CD4-positive, alpha-beta memory T cell (primary cell): ENCODE measurements around the gene HDAC9. TPM values are rescaled to one million over a fixed set of nuclear protein-coding genes. Genes with fewer than 3 reads are reported as not detected.

Experiments
- CTCF ChIA-PET: fragments of 350-600 bp; sonication (Branson Sonifier 250); formaldehyde crosslinking; loops from one replicate; lab custom pipeline; 2021; ENCODE audit warnings: inconsistent platforms; ENCODE audit not compliant: partially characterized antibody; lab: Charles Lee
- POLR2A ChIA-PET: fragments of 350-600 bp; sonication (Branson Sonifier 250); formaldehyde crosslinking; loops from one replicate; lab custom pipeline; 2021; ENCODE audit not compliant: partially characterized antibody; lab: Charles Lee
- DNase-seq, 5 donors: peaks; one replicate each; pipeline versions ENCODE4 v3.0.0 to v3.0.0-alpha.2; 2020 to 2022; ENCODE audit warnings: mixed read lengths in 1 of 5
- H3K27ac ChIP-seq: one replicate; pipeline ENCODE4 v1.7.0; 2013; ENCODE audit warnings: low read depth, low read length
- H3K27me3 ChIP-seq: 2 replicates; pipeline ENCODE4 v1.7.0; 2013; ENCODE audit warnings: mild to moderate bottlenecking, low read length, moderate library complexity; ENCODE audit not compliant: insufficient read depth
- H3K36me3 ChIP-seq: 2 replicates; pipeline ENCODE4 v1.7.0; 2013; ENCODE audit warnings: mild to moderate bottlenecking, low read length, moderate library complexity; ENCODE audit not compliant: insufficient read depth
- H3K4me1 ChIP-seq: 2 replicates; pipeline ENCODE4 v1.7.0; 2013; ENCODE audit warnings: mild to moderate bottlenecking, low read length, moderate library complexity; ENCODE audit not compliant: insufficient read depth
- H3K4me3 ChIP-seq, 2 donors: one replicate each; pipeline ENCODE4 v1.7.0; 2013; ENCODE audit warnings: low read length in 2 of 2, mild to moderate bottlenecking in 1 of 2
- H3K9me3 ChIP-seq, 2 donors: one replicate each; pipeline ENCODE4 v1.7.0; 2013; ENCODE audit warnings: low read length in 2 of 2, control low read depth in 1 of 2; ENCODE audit not compliant: control insufficient read depth in 1 of 2
- H3K27ac Mint-ChIP-seq, 7 donors: one replicate each; pipeline ENCODE4 v1.8.0; 2020 to 2021; ENCODE audit warnings: mixed read lengths in 7 of 7, mild to moderate bottlenecking in 6 of 7, inconsistent platforms in 3 of 7, moderate library complexity in 3 of 7
- H3K27me3 Mint-ChIP-seq, 2 donors: one replicate each; pipeline ENCODE4 v1.8.0; 2020 to 2021; ENCODE audit warnings: mixed read lengths in 2 of 2
- H3K36me3 Mint-ChIP-seq, 2 donors: one replicate each; pipeline ENCODE4 v1.8.0; 2020 to 2021; ENCODE audit warnings: mixed read lengths in 2 of 2, inconsistent platforms in 1 of 2, mild to moderate bottlenecking in 1 of 2
- H3K4me1 Mint-ChIP-seq, 4 donors: one replicate each; pipeline ENCODE4 v1.8.0; 2020 to 2021; ENCODE audit warnings: mixed read lengths in 4 of 4, mild to moderate bottlenecking in 1 of 4
- H3K4me3 Mint-ChIP-seq, 8 donors: one replicate each; pipeline ENCODE4 v1.8.0; 2020 to 2021; ENCODE audit warnings: mixed read lengths in 8 of 8, mild to moderate bottlenecking in 7 of 8, moderate library complexity in 6 of 8, inconsistent platforms in 3 of 8
- H3K9me3 Mint-ChIP-seq, 8 donors: one replicate each; pipeline ENCODE4 v1.8.0; 2020 to 2021; ENCODE audit warnings: mixed read lengths in 8 of 8, mild to moderate bottlenecking in 5 of 8, inconsistent platforms in 3 of 8, moderate library complexity in 1 of 8
- intact Hi-C: fragments of 100-400 bp; cut with micrococcal nuclease; formaldehyde crosslinking; loops from one replicate; pipeline ENCODE4 v1.15.1; 2023
- polyA plus RNA-seq, 2 donors: library from polyadenylated mRNA; unstranded; fragments of 300-500 nt; fragmentation: Illumina TruSeq; gene quantifications; one replicate each; pipeline ENCODE4 v1.2.3, GENCODE V29; 2021
- total RNA-seq, 2 experiments: library from RNA; stranded (reverse); gene quantifications; one replicate each; pipeline ENCODE4 v1.2.3, GENCODE V29; 2021

The HDAC9 gene
- total and polyA plus RNA-seq, 4 experiments from 2014 or later, result 0.36 to 0.73 (median 0.39) TPM; not detected in 1

DNA sequence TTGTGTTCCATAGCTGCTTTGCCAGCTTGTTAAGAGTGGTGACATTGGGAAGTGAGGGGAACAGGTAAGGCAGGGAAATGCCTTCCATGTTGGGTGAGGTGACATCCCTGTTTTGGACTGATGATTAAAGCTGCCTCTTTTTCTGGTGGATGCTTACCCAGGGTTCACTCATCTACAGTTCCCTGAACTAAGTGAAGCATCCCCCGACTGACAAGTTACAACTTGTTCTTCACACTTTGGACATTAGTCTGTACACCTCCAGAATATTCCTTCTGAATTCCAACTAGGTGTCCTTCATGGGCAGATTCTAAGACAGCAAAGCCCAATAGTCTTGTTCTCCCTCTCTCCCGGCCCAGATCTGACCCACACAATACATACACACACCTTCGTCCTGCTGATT lies 63.4 kb downstream of the HDAC9 start:
- Mint-ChIP-seq H3K36me3 (no peaks in the 10 kb centered on the region), H3K27me3 (no peaks in the 10 kb centered on the region), H3K9me3 (peaks cover 0 to 3% (median 0%) of the 10 kb centered on the region in 8 donors), H3K4me1 (no peaks in the 10 kb centered on the region), H3K4me3 (no peak overlapping the region), H3K27ac (no peak overlapping the region)
- no peak for DNase-seq
- intact Hi-C loops, result no loop called here
- no peaks in the 10 kb centered on the region for H3K27me3 ChIP-seq
- H3K4me3 ChIP-seq, result no peak overlapping the region
- no peaks in the 10 kb centered on the region for H3K4me1 ChIP-seq
- no peak overlapping the region for H3K27ac ChIP-seq
- no peaks in the 10 kb centered on the region for H3K9me3 ChIP-seq
- POLR2A ChIA-PET, result no interaction called here
- CTCF ChIA-PET, result no interaction called here
- no peaks in the 10 kb centered on the region for H3K36me3 ChIP-seq

DNA sequence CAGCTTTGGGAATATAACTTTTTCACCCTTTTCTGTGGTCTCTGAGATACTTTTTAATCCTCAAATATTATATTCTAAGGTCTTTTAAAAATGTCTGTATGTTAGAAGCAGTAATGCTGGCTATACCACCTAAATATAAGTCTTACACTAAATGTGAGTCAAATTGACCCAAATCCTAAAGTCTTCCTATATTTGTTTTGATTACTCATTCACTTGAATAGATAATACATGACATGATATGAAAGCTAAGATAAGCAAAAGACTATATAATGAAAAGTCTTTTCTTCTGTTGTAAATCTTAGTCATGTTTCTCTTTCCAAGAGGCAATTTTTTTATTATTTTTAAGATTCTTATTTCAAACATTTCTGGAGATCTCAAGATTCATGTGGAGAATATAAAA lies 64.2 kb downstream of the HDAC9 start:
- CTCF ChIA-PET, result no interaction called here
- H3K27ac ChIP-seq, result no peak overlapping the region
- no peak overlapping the region for H3K4me3 Mint-ChIP-seq
- H3K4me3 ChIP-seq, result no peak overlapping the region
- no peaks in the 10 kb centered on the region for H3K36me3 Mint-ChIP-seq
- H3K27me3 ChIP-seq, result no peaks in the 10 kb centered on the region
- H3K27me3 Mint-ChIP-seq, result no peaks in the 10 kb centered on the region
- POLR2A ChIA-PET, result no interaction called here
- no peaks in the 10 kb centered on the region for H3K9me3 ChIP-seq
- intact Hi-C loops, result no loop called here
- H3K4me1 ChIP-seq, result no peaks in the 10 kb centered on the region
- no peak overlapping the region for H3K27ac Mint-ChIP-seq
- no peaks in the 10 kb centered on the region for H3K4me1 Mint-ChIP-seq
- H3K36me3 ChIP-seq, result no peaks in the 10 kb centered on the region
- no peaks in the 10 kb centered on the region for H3K9me3 Mint-ChIP-seq
- no peak for DNase-seq

DNA sequence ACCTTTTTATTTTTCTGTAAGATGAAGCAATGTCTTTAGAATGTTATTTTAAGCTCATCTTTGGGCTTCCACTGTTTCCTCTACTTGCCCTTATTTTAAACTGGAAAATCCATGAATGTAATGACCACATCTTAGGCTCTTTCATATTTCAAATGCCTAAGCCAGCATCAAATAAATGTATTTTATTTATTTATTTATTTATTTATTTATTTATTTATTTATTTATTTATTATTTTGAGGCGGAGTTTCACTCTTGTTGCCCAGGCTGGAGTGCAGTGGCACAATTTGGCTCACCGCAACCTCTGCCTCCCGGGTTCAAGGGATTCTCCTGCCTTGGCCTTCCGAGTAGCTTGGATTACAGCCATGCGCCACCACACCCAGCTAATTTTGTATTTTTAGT lies 69.2 kb downstream of the HDAC9 start:
- Mint-ChIP-seq H3K27ac (no peak overlapping the region), H3K27me3 (no peaks in the 10 kb centered on the region), H3K36me3 (no peaks in the 10 kb centered on the region), H3K4me1 (no peaks in the 10 kb centered on the region), H3K9me3 (peaks cover 0 to 4% (median 0%) of the 10 kb centered on the region in 8 donors), H3K4me3 (no peak overlapping the region)
- Histone ChIP-seq H3K4me1 (no peaks in the 10 kb centered on the region), H3K36me3 (no peaks in the 10 kb centered on the region), H3K4me3 (no peak overlapping the region), H3K27ac (no peak overlapping the region), H3K9me3 (no peaks in the 10 kb centered on the region), H3K27me3 (no peaks in the 10 kb centered on the region)
- no peak for DNase-seq
- ChIA-PET CTCF (no interaction called here), POLR2A (no interaction called here)
- intact Hi-C loops, result no loop called here

DNA sequence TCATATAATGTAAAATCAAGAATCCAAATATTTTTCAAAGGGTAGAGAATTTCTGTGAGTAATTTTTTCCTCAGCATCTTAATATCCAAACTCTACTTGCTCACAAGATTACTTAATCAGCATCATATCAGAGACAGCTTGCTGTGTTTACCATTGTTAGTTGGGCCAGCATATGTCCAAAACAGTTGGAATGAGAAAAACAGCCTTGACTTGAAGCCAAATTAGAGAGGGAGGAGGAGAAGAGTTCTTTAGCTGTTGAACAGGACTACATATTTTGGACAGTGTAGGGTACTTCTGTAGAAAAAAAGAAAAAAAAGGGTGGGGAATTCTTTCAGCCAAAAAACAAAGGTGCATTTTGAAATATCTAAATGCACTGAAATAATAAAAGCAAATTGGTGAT lies 69.8 kb downstream of the HDAC9 start:
- no peaks in the 10 kb centered on the region for H3K36me3 ChIP-seq
- H3K4me1 ChIP-seq, result no peaks in the 10 kb centered on the region
- H3K27me3 Mint-ChIP-seq, result no peaks in the 10 kb centered on the region
- no peaks in the 10 kb centered on the region for H3K27me3 ChIP-seq
- no peak overlapping the region for H3K4me3 Mint-ChIP-seq
- H3K27ac ChIP-seq, result no peak overlapping the region
- ChIA-PET CTCF (no interaction called here), POLR2A (no interaction called here)
- H3K9me3 ChIP-seq, result no peaks in the 10 kb centered on the region
- no peaks in the 10 kb centered on the region for H3K36me3 Mint-ChIP-seq
- DNase-seq, result no peak
- H3K27ac Mint-ChIP-seq, result no peak overlapping the region
- no peak overlapping the region for H3K4me3 ChIP-seq
- H3K4me1 Mint-ChIP-seq, result no peaks in the 10 kb centered on the region
- peaks cover 0 to 4% (median 0%) of the 10 kb centered on the region in 8 donors for H3K9me3 Mint-ChIP-seq
- intact Hi-C loops, result no loop called here

DNA sequence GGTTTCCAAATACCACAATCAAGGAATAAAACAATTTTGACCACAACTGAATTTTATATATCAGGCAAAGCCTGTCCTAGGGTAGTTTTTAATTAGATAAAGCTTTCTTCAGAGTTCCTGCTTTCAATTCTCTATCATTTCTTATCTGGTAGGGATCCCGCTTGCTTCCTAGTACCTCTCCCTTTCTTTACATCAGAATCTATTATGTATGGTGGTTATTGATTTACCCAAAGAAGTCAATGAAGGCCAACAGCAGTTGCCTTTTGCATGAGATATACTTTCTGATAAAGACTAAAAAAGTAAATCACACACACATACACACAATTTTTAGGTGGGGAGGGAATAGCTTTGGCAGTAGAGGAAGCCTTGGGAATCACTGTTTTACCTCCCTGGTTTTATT lies 70.7 kb downstream of the HDAC9 start:
- no peaks in the 10 kb centered on the region for H3K36me3 Mint-ChIP-seq
- ChIA-PET CTCF (no interaction called here), POLR2A (no interaction called here)
- H3K4me3 Mint-ChIP-seq, result no peak overlapping the region
- no peak overlapping the region for H3K4me3 ChIP-seq
- no peak overlapping the region for H3K27ac ChIP-seq
- no peaks in the 10 kb centered on the region for H3K27me3 Mint-ChIP-seq
- H3K27ac Mint-ChIP-seq, result no peak overlapping the region
- H3K9me3 ChIP-seq, result no peaks in the 10 kb centered on the region
- no peaks in the 10 kb centered on the region for H3K4me1 ChIP-seq
- H3K4me1 Mint-ChIP-seq, result no peaks in the 10 kb centered on the region
- no peak for DNase-seq
- H3K9me3 Mint-ChIP-seq, result peaks cover 0 to 4% (median 0%) of the 10 kb centered on the region in 8 donors
- intact Hi-C loops, result no loop called here
- H3K27me3 ChIP-seq, result no peaks in the 10 kb centered on the region
- H3K36me3 ChIP-seq, result no peaks in the 10 kb centered on the region

DNA sequence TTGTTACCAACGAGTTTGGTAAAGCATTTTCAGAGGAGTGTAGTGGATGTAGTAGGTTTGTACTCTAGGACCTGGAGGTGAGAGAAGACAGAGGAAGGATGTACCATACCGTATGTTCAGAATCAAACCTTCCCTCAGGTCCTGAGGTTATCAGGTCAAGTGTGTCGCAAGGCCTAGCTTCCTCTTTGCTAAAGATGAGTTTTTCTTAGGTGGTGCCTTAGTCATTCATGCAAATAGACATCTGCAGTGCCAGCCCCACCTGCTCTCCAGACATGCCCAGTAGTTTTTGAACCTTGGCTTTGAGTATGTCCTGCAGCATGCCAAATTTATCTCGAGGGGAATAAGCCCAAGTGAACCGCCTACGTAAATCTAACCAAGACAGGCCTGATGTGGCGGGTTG lies 71.3 kb downstream of the HDAC9 start:
- ChIA-PET POLR2A (no interaction called here), CTCF (no interaction called here)
- H3K36me3 Mint-ChIP-seq, result no peaks in the 10 kb centered on the region
- Histone ChIP-seq H3K36me3 (no peaks in the 10 kb centered on the region), H3K27me3 (no peaks in the 10 kb centered on the region), H3K4me1 (no peaks in the 10 kb centered on the region), H3K9me3 (no peaks in the 10 kb centered on the region), H3K4me3 (no peak overlapping the region), H3K27ac (no peak overlapping the region)
- intact Hi-C loops, result no loop called here
- DNase-seq, result no peak
- H3K4me3 Mint-ChIP-seq, result no peak overlapping the region
- no peaks in the 10 kb centered on the region for H3K27me3 Mint-ChIP-seq
- no peaks in the 10 kb centered on the region for H3K4me1 Mint-ChIP-seq
- peaks cover 0 to 4% (median 0%) of the 10 kb centered on the region in 8 donors for H3K9me3 Mint-ChIP-seq
- H3K27ac Mint-ChIP-seq, result no peak overlapping the region

DNA sequence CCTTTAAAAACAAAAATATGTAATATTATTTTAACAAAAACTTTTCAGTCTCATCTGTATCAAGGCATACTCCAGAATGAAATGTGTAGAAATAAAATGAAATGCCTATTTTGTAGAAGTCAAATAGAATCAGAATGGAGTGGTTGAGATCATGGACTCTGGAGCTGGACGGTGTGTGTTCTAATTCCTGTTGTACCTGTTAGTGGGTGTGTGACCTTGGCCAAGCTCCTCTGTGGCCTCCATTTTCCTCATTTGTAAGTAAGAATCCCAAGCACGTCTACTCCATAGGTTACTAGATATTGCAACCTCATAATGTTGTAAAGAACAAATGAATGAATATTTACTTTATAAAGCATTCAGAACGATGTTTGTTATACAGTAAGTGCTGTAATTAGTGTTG lies 74.9 kb downstream of the HDAC9 start:
- Histone ChIP-seq H3K27ac (no peak overlapping the region), H3K4me3 (no peak overlapping the region), H3K4me1 (no peaks in the 10 kb centered on the region), H3K9me3 (no peaks in the 10 kb centered on the region), H3K27me3 (no peaks in the 10 kb centered on the region), H3K36me3 (no peaks in the 10 kb centered on the region)
- no peaks in the 10 kb centered on the region for H3K4me1 Mint-ChIP-seq
- no peak overlapping the region for H3K27ac Mint-ChIP-seq
- H3K4me3 Mint-ChIP-seq, result no peak overlapping the region
- H3K27me3 Mint-ChIP-seq, result no peaks in the 10 kb centered on the region
- peaks cover 0 to 2% (median 0%) of the 10 kb centered on the region in 8 donors for H3K9me3 Mint-ChIP-seq
- no peaks in the 10 kb centered on the region for H3K36me3 Mint-ChIP-seq
- intact Hi-C loops, result no loop called here
- DNase-seq, result no peak
- ChIA-PET CTCF (interaction anchor here (1.3 kb wide), 1 partner anchor 889 kb away, joined by 3 read pairs; no protein-coding TSS in a partner anchor), POLR2A (no interaction called here)

DNA sequence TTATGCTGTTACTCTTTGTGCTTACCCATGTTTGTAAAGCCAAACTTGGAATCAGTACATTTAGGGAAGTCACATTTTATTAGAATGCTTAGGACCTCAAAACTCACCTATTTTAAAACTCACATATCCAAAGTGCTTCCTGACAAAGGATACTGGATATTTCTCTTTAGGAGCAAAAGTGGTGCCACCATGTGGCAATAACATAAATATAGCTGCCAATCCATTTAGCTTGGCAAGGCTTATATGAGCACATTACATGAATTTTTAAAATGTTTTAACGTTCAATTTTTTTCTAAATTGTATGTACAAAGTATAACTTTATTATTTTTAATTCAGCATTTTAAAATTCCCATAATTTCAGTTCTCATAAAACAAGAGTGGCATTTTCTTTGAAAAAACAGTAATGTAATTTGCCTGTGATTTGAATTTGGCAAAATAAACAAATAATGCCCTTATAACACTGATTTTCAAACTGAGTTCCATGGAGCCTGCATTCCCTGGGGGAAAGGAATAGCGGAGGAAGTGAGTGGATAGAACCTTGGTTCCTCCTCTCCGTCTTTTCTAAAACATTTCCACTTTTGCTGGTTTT lies 75.4 kb downstream of the HDAC9 start:
- no peaks in the 10 kb centered on the region for H3K36me3 Mint-ChIP-seq
- POLR2A ChIA-PET, result no interaction called here
- Histone ChIP-seq H3K4me1 (no peaks in the 10 kb centered on the region), H3K36me3 (no peaks in the 10 kb centered on the region), H3K9me3 (no peaks in the 10 kb centered on the region), H3K27ac (no peak overlapping the region), H3K27me3 (no peaks in the 10 kb centered on the region), H3K4me3 (no peak overlapping the region)
- no peak overlapping the region for H3K27ac Mint-ChIP-seq
- no peaks in the 10 kb centered on the region for H3K4me1 Mint-ChIP-seq
- no peak for DNase-seq
- no peaks in the 10 kb centered on the region for H3K27me3 Mint-ChIP-seq
- no peak overlapping the region for H3K4me3 Mint-ChIP-seq
- intact Hi-C loops, result no loop called here
- CTCF ChIA-PET, result no interaction called here
- H3K9me3 Mint-ChIP-seq, result peaks cover 0 to 4% (median 0%) of the 10 kb centered on the region in 8 donors
